K562 (cell line): ENCODE results near the gene PRR14. TPM values are rescaled to one million over a fixed set of nuclear protein-coding genes. Genes with fewer than 3 reads are reported as not detected.

Experiments used
- CEBPG ChIP-seq, 3 experiments: fragments of 200-800 bp in 1 of 3; sonication (Bioruptor generic) in 1 of 3; sonication (generic) in 1 of 3; formaldehyde crosslinking in 1 of 3; IDR thresholded peaks in 2 of 3; conservative IDR thresholded peaks in 1 of 3; 2 replicates each; pipeline versions ENCODE4 v1.6.1 to v1.8.0; 2016 to 2022; ENCODE audit warnings: missing compliant biosample characterization in 2 of 3, missing genetic modification characterization in 2 of 3, mild to moderate bottlenecking in 1 of 3, missing genetic modification reagents in 1 of 3
- GTF2E2 ChIP-seq: fragments of 200-800 bp; sonication (Bioruptor generic); IDR thresholded peaks from 2 replicates; pipeline ENCODE4 v1.6.1; 2016; ENCODE audit warnings: missing genetic modification characterization, missing compliant biosample characterization
- HBP1 ChIP-seq: fragments of 450-650 bp; formaldehyde crosslinking; IDR thresholded peaks from 2 replicates; pipeline ENCODE4 v1.4.0; 2022; ENCODE audit warnings: missing genetic modification characterization
- HMBOX1 ChIP-seq: sonication (generic); IDR thresholded peaks from 2 replicates; pipeline ENCODE4 v1.6.1; 2016
- HMGN3 ChIP-seq: IDR thresholded peaks from 2 replicates; pipeline ENCODE4 v1.6.1; 2011; ENCODE audit warnings: borderline replicate concordance, low read depth, mild to moderate bottlenecking, mixed read lengths, low read length; ENCODE audit not compliant: insufficient read length; ENCODE audit errors: extremely low read depth
- HOMEZ ChIP-seq: fragments of 250-450 bp; sonication (Bioruptor Pico); IDR thresholded peaks from 2 replicates; pipeline ENCODE4 v1.4.0; 2020; ENCODE audit warnings: mild to moderate bottlenecking, moderate library complexity
- MCM3 ChIP-seq: fragments of 450-650 bp; IDR thresholded peaks from 2 replicates; pipeline ENCODE4 v1.6.1; 2016
- MTA3 ChIP-seq: fragments of 450-650 bp; formaldehyde crosslinking; IDR thresholded peaks from 2 replicates; pipeline ENCODE4 v1.6.1; 2017; ENCODE audit warnings: mild to moderate bottlenecking, borderline replicate concordance
- PCBP1 ChIP-seq: fragments of 200-400 bp; formaldehyde crosslinking; IDR thresholded peaks from 2 replicates; pipeline ENCODE4 v1.6.1; 2018; ENCODE audit warnings: mild to moderate bottlenecking, low read depth, low read length; ENCODE audit not compliant: poor library complexity, severe bottlenecking
- PCBP2 ChIP-seq: fragments of 200-400 bp; formaldehyde crosslinking; IDR thresholded peaks from 2 replicates; pipeline ENCODE4 v1.6.1; 2018; ENCODE audit warnings: low read length, low read depth, mild to moderate bottlenecking, moderate library complexity; ENCODE audit not compliant: poor library complexity, severe bottlenecking
- TCF15 ChIP-seq: fragments of 250-450 bp; sonication (Bioruptor Pico); IDR thresholded peaks from 2 replicates; pipeline ENCODE4 v1.8.0; 2022; ENCODE audit warnings: moderate library complexity, mild to moderate bottlenecking, inconsistent platforms
- TGIF2 ChIP-seq: sonication (generic); formaldehyde crosslinking; IDR thresholded peaks from 2 replicates; pipeline ENCODE4 v1.8.1; 2022; ENCODE audit warnings: mild to moderate bottlenecking, missing genetic modification reagents, moderate library complexity
- ZBTB11 ChIP-seq, 3 experiments: fragments of 200-800 bp in 1 of 3; fragments of 250-450 bp in 1 of 3; fragments of 450-650 bp in 1 of 3; sonication (Bioruptor Pico) in 1 of 3; sonication (Bioruptor generic) in 1 of 3; formaldehyde crosslinking in 1 of 3; IDR thresholded peaks; 2 replicates each; pipeline versions ENCODE4 v1.6.1 to v1.8.0; 2016 to 2022; ENCODE audit warnings: mild to moderate bottlenecking in 2 of 3, missing genetic modification characterization in 2 of 3, missing compliant biosample characterization in 1 of 3, moderate library complexity in 1 of 3
- ZBTB7A ChIP-seq: IDR thresholded peaks from 2 replicates; pipeline ENCODE4 v1.6.1; 2011; ENCODE audit warnings: low read depth, mild to moderate bottlenecking, low read length, moderate library complexity, borderline replicate concordance; ENCODE audit not compliant: control insufficient read depth
- polyA plus RNA-seq, 8 experiments: library from polyadenylated mRNA; depleted of rRNA in 4 of 8; stranded (reverse) in 5 of 8; unstranded in 3 of 8; fragments of >200 nt; fragmentation: Nextera tagmentation in 2 of 8; fragmentation: Illumina TruSeq in 1 of 8; extraction: Ambion mirVana in 2 of 8; extraction: Trizol in 1 of 8; gene quantifications; 2 replicates each; pipeline versions ENCODE4 v1.2.1 to v1.2.3, GENCODE V29; 2011 to 2014; ENCODE audit warnings: inconsistent platforms in 1 of 8, missing spikeins in 1 of 8
- total RNA-seq, 7 experiments: library from RNA; depleted of rRNA in 6 of 7; stranded (reverse); fragments of >200 nt in 6 of 7; fragmentation: Illumina TruSeq in 2 of 7; extraction: Trizol in 2 of 7; gene quantifications; 2 replicates each; pipeline versions ENCODE4 v1.2.1 to v1.2.3, GENCODE V29; 2011 to 2021; ENCODE audit warnings: low replicate concordance in 1 of 7

The PRR14 gene
- total and polyA plus RNA-seq, 9 of the 15 experiments (the other 6 are each of a cell fraction or from before 2014, with no cell fraction given), result 2.2 to 63.1 (median 11.5) TPM

GRCh38 chr16:30698816-30699614 lies 48.3 kb downstream of the PRR14 start, which contains the start of gene SRCAP (continued):
- TF ChIP-seq GTF2E2 (tag) (peak; percentile 74; the same call in 1 of the 2 replicates), HOMEZ (CRISPR knock-in tag) (peak; percentile 48; the same call in 1 of the 2 replicates), MCM3 (no peak), PCBP1 (no peak), HBP1 (CRISPR knock-in tag) (peak; percentile 60; the same call in 1 of the 2 replicates), ZBTB11 (CRISPR knock-in tag; IDR thresholded peaks at IDR 0.05) (peak in 1 of 3 experiments; percentile 81; a peak in 2 of 6 replicates), MTA3 (no peak), CEBPG (CRISPR knock-in tag; IDR thresholded peaks at IDR 0.05) (no peak), CEBPG (tag; conservative IDR thresholded peaks at IDR 0.05 in 1 of 2, IDR thresholded peaks at IDR 0.05 in 1 of 2) (no peak), PCBP2 (no peak), ZBTB7A (peak; percentile 92), TGIF2 (0 out of 2 replicates have a peak, but pooled peaks have one; percentile 16), HMGN3 (peak; percentile 23), HMBOX1 (no peak), TCF15 (CRISPR knock-in tag) (peak; percentile 4; the same call in 1 of the 2 replicates)
